GM18520 (cell line): ENCODE results near the gene XPA.
"Not testable (repeated sequence)": the region's sequence is repeated elsewhere in the genome, so short reads cannot be mapped to it uniquely, and the experiment has no call there.

Experiments
- ATAC-seq: cut with Tn5 transposase; IDR thresholded peaks from one replicate; pipeline ENCODE4 v1.9.1; 2021; ENCODE audit not compliant: unreplicated experiment

Gene XPA

GRCh38 chr9:97704345-97704677 is 7.2 kb upstream of the XPA start:
- ATAC-seq, result no peak

GRCh38 chr9:97703437-97704344 is 6.6 kb upstream of the XPA start:
- no peak for ATAC-seq

- ATAC-seq, result not testable (repeated sequence)
These were observed 2.7 kb upstream of the XPA start for GRCh38 chr9:97699824-97700223.

- ATAC-seq, result not testable (repeated sequence)
These were observed 2.1 kb upstream of the XPA start for GRCh38 chr9:97699281-97699680.

- ATAC-seq, result no peak
These were observed 1.7 kb upstream of the XPA start for GRCh38 chr9:97698865-97699264.

DNA sequence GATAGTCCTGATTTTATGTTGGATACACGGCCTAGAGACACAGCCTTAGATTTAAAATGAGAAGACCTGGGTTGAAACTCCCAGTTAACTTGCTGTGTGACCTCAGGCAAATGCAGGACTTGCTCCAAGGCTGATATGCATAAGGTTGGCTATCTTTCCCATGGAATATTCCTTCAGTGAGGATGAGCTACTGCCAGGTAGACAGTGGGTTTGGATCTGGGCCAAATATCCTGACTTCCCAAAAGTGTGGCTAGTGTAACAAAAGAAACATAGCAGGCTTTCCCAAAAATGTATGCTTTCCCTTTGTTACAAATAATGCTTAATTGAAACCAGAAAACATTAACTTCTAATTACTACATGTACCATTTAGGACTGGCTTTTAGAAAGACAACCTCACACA is 697 bp upstream of the XPA start:
- ATAC-seq, result no peak

GRCh38 chr9:97695995-97696802 is 941 bp downstream of the XPA start:
- peak; percentile 11 for ATAC-seq

- ATAC-seq, result no peak
These were observed 1.8 kb downstream of the XPA start for GRCh38 chr9:97695390-97695789.

GRCh38 chr9:97694769-97695168 is 2.4 kb downstream of the XPA start:
- no peak for ATAC-seq

DNA sequence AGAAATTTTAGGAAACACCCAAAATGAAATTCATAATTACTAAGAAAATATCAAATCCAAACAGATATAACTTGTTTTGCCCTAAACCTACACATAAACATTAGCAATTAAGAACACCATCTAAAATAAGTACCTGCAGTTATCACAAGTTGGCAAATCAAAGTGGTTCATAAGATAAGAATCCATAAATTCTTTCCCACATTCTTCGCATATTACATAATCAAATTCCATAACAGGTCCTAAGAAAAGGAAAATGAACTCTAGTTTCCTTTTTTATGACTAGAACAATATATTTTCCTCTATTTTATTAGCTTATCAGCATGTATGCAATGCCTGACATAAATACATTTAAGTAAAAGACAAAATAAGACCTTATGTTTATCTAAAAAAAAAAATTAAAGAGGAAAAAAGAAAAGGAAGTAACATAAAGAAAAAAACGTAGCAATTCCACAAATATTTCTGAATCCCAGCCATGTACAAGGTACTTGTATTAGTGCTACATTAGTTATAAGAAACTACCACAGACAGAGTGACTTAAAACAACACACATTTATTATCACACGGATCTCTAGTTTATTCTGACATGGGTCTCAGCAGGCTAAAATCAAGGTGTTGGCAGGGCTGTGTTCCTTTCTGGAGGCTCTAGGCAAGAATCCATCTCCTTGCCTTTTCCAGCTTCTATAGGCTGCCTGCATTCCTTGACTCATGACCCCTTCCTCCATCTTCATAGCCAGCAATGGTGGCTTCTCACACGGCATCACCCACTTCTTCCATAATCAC is 7.5 kb downstream of the XPA start:
- no peak for ATAC-seq

DNA sequence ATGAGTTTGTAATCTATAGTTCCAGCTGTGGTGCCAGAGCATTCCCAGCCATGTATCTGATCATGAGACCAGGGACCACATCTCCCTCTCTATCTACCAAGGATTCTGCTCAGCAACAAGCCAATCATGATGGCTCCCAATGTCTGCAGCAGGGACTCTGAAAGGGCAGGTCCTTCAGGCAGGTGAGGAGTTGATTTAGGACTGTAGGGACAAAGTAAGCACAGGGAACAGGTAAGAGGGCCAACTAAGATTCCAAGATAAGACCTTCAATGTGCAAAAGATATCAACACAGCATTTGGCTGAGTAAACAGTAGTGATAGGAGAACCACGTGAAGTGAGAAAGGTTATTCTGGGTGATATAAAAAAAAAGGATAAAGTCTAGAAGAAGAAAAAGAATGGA is 8.5 kb downstream of the XPA start:
- no peak for ATAC-seq

GRCh38 chr9:97682242-97682641 is 14.9 kb downstream of the XPA start:
- no peak for ATAC-seq

DNA sequence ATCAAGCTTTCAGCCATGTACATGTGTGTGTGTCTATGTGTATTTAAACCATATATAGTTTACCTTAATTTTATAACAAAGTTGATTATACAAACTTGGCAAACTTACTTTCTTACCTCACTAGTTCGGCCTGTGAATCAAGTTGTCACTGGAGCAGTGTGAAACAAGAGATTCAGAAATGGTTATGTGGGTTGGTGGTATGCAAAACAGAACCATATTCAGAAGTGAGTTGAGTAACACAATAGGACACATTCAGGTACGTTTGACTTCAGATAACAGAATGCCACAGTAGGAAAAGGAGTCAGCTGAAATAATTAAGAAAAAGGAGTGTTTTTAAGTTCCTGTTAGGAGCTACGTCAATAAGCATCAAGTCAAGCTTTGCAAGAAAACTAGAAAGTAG is 21.5 kb downstream of the XPA start:
- peak; percentile 72 for ATAC-seq

- no peak for ATAC-seq
These were observed 23.2 kb downstream of the XPA start for GRCh38 chr9:97673922-97674321.

DNA sequence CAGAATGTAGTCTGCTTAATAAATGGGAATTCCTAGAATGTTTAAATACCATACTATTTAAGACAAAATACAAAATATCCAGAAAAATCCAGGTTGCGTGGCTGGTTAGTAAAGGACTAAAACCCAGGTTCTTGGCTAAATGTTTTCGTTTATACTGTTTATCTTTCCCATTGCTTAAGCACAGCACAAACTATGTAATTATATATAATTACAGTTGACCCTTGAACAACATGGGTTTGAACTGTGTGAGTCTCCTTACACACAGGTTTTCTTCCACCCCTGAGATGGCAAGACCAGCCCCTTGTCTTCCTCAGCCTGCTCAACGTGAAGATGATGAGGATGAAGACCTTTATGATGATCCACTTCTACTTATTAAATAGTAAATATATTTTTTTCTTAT is 24.7 kb downstream of the XPA start:
- no peak for ATAC-seq

DNA sequence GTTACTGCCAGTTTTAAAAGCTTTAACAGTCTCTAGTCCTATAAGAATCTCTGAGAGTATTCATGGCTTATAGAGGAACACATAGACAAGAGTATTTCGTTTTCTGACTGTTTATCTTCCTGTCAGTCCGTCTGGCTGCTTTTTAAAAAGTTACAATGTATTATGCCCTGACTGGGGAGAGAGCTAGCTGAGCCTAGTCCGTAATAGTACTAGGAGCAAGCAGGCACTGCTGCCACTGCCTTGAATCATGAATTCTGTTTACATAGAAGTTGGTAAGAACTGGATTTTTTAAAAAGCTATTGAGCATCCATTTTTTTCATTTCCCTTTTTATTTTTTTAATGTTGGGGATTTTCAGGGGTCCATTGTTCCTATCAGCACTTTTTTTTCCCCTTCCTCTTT is 26.6 kb downstream of the XPA start:
- no peak for ATAC-seq

DNA sequence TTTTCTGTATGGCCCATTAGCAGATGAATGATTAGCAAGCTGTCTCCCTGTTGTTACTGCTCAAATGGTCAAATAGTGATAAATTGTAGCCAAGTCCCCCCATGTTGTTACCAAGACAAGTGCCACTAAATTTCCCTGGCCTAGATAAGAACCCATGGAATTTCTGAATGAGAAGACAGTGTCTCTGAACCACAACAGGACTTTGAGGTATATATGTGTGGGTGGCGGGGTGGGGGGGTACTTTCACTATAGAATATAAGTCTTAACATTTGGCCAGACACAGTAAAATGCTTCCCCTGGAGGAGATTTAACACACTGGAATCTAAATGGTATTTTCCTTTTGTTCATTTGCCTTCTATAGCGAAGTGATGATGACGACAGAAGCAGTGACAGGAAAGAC is 28.7 kb downstream of the XPA start:
- ATAC-seq, result no peak

GRCh38 chr9:97666907-97667686 is 30.0 kb downstream of the XPA start:
- no peak for ATAC-seq

DNA sequence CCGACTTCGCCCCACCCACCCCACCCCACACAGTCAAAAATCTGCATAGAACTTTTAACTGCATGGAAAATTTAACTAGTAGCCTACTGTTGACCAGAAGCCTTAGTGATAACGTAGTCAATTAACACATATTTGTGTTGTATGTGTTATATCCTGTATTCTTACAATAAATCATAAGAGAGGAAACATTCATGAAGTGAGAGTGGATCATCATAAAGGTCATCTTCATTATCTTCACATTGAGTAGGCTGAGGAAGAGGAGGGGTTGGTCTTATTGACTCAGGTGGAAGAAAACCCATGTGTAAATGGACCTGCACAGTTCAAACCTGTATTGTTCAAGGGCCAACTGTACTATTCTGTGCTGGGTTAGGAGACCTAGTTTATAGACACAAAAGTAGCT is 31.4 kb downstream of the XPA start:
- no peak for ATAC-seq

GRCh38 chr9:97660847-97661246 is 36.3 kb downstream of the XPA start:
- no peak for ATAC-seq

- no peak for ATAC-seq
These were observed 36.8 kb downstream of the XPA start for GRCh38 chr9:97660340-97660739.
